GM13976 (cell line): ENCODE results near the gene UNC80.

Experiments
- DNase-seq: peaks from one replicate; pipeline ENCODE4 v3.0.0; 2012; ENCODE audit warnings: low spot score
- CTCF ChIP-seq: IDR thresholded peaks from 2 replicates; pipeline ENCODE4 v1.5.1; 2012; ENCODE audit warnings: borderline replicate concordance, mild to moderate bottlenecking; ENCODE audit not compliant: insufficient read depth; ENCODE audit errors: extremely low read depth, missing control alignments, control extremely low read depth
- in situ Hi-C: fragments of 300-500 bp; cut with MboI; formaldehyde crosslinking; loops from one replicate; pipeline ENCODE4 v1.12.0; 2022; ENCODE audit warnings: low sequenced_read_pairs, mixed read lengths, inconsistent platforms; ENCODE audit not compliant: unreplicated experiment

The UNC80 gene

GRCh38 chr2:209868271-209868994, 96.8 kb downstream of the UNC80 start:
- TF ChIP-seq CTCF = no peak
- DNase-seq = no peak
- in situ Hi-C loops = no loop called here

GRCh38 chr2:209870067-209870466, 98.4 kb downstream of the UNC80 start:
- TF ChIP-seq CTCF = no peak
- in situ Hi-C loops = no loop called here
- DNase-seq = no peak

- no peak for TF ChIP-seq CTCF
- in situ Hi-C loops = no loop called here
- no peak for DNase-seq
Observed at GRCh38 chr2:209872675-209873074, 101.0 kb downstream of the UNC80 start.

- no peak for TF ChIP-seq CTCF
- no peak for DNase-seq
- in situ Hi-C loops = no loop called here
Observed at GRCh38 chr2:209875270-209875669, 103.6 kb downstream of the UNC80 start.

- no peak for DNase-seq
- TF ChIP-seq CTCF = no peak
- in situ Hi-C loops = no loop called here
Observed at GRCh38 chr2:209876211-209876610, 104.6 kb downstream of the UNC80 start.

- in situ Hi-C loops = no loop called here
- no peak for TF ChIP-seq CTCF
Observed at GRCh38 chr2:209878701-209879100, 107.1 kb downstream of the UNC80 start.

GRCh38 chr2:209900638-209901037, 129.0 kb downstream of the UNC80 start:
- no peak for TF ChIP-seq CTCF
- in situ Hi-C loops = no loop called here
- no peak for DNase-seq

More at GRCh38 chr2:209878701-209879100, 107.1 kb downstream of the UNC80 start:
- DNase-seq = no peak
